ENCODE results near the gene TACR2.

Gene TACR2

GRCh38 chr10:69418052-69418752 lies 1.5 kb upstream of the TACR2 start:
- DNase-seq, result no peak

- no peak for DNase-seq
Observed at GRCh38 chr10:69417542-69417941, 824 bp upstream of the TACR2 start.

GRCh38 chr10:69415951-69416350 lies 767 bp downstream of the TACR2 start:
- DNase-seq, result no peak

- DNase-seq, result no peak
Observed at GRCh38 chr10:69415049-69415448, 1.7 kb downstream of the TACR2 start.

GRCh38 chr10:69414036-69415018 lies 2.4 kb downstream of the TACR2 start:
- DNase-seq, result no peak

GRCh38 chr10:69413221-69413865 lies 3.4 kb downstream of the TACR2 start:
- peak; percentile 37 for DNase-seq

GRCh38 chr10:69412232-69412790 lies 4.4 kb downstream of the TACR2 start:
- DNase-seq, result no peak

GRCh38 chr10:69411476-69411875 lies 5.2 kb downstream of the TACR2 start:
- no peak for DNase-seq

- no peak for DNase-seq
Observed at GRCh38 chr10:69410487-69410886, 6.2 kb downstream of the TACR2 start.

GRCh38 chr10:69409968-69410367 lies 6.8 kb downstream of the TACR2 start:
- DNase-seq, result no peak

GRCh38 chr10:69409176-69409495 lies 7.6 kb downstream of the TACR2 start:
- no peak for DNase-seq

- DNase-seq, result peak; percentile 88
Observed at GRCh38 chr10:69408318-69409175, 8.2 kb downstream of the TACR2 start.

GRCh38 chr10:69407621-69408301 lies 9.0 kb downstream of the TACR2 start:
- peak; percentile 29 for DNase-seq

- no peak for DNase-seq
Observed at GRCh38 chr10:69406816-69407580, 9.7 kb downstream of the TACR2 start.

- DNase-seq, result no peak
Observed at GRCh38 chr10:69406302-69406811, 10.4 kb downstream of the TACR2 start.

GRCh38 chr10:69405221-69405620 lies 11.5 kb downstream of the TACR2 start:
- DNase-seq, result no peak

GRCh38 chr10:69404786-69405185 lies 11.9 kb downstream of the TACR2 start:
- no peak for DNase-seq

- no peak for DNase-seq
Observed at GRCh38 chr10:69403519-69403918, 13.2 kb downstream of the TACR2 start.

GRCh38 chr10:69403066-69403465 lies 13.7 kb downstream of the TACR2 start:
- DNase-seq, result no peak

GRCh38 chr10:69402386-69402785 lies 14.3 kb downstream of the TACR2 start:
- no peak for DNase-seq

- DNase-seq, result no peak
Observed at GRCh38 chr10:69401416-69401815, 15.3 kb downstream of the TACR2 start.

All from activated CD8-positive, alpha-beta memory T cell treated with anti-CD3 and anti-CD28 coated beads, Interleukin-2, amount 50 U/mL, for 4 hours (primary cell).